Mesenchymal stem cell (in vitro differentiated cells and primary cell): Measurements from ENCODE around the gene RRAS2.

Experiments used
- DNase-seq: peaks from one replicate; pipeline ENCODE4 v3.0.0-alpha.2; 2013
- H2AFZ ChIP-seq: one replicate; pipeline ENCODE4 v1.6.1; 2013; ENCODE audit warnings: low read depth, mild to moderate bottlenecking, control low read depth, inconsistent platforms, low read length, moderate library complexity
- H2AK5ac ChIP-seq: 2 replicates; pipeline ENCODE4 v1.6.1; 2013; ENCODE audit warnings: low read length, moderate library complexity, mild to moderate bottlenecking, inconsistent platforms; ENCODE audit not compliant: severe bottlenecking
- H2BK120ac ChIP-seq: one replicate; pipeline ENCODE4 v1.6.1; 2013; ENCODE audit warnings: low read depth, mild to moderate bottlenecking, inconsistent platforms, low read length, moderate library complexity
- H2BK12ac ChIP-seq, 2 experiments: one replicate each; pipeline ENCODE4 v1.6.1; 2013; ENCODE audit warnings: inconsistent platforms in 2 of 2, low read length in 2 of 2, mild to moderate bottlenecking in 2 of 2, moderate library complexity in 2 of 2, control low read depth in 1 of 2
- H2BK15ac ChIP-seq: one replicate; pipeline ENCODE4 v1.6.1; 2013; ENCODE audit warnings: mild to moderate bottlenecking, low read depth, inconsistent platforms; ENCODE audit not compliant: poor library complexity, severe bottlenecking
- H2BK5ac ChIP-seq: 2 replicates; pipeline ENCODE4 v1.6.1; 2013; ENCODE audit warnings: low read depth, mild to moderate bottlenecking, low read length, control low read depth, inconsistent platforms; ENCODE audit not compliant: poor library complexity, severe bottlenecking
- H3K14ac ChIP-seq, 2 experiments: one replicate each; pipeline ENCODE4 v1.6.1; 2013; ENCODE audit warnings: inconsistent platforms in 2 of 2, low read length in 2 of 2, control low read depth in 1 of 2, mild to moderate bottlenecking in 1 of 2, moderate library complexity in 1 of 2
- H3K18ac ChIP-seq, 2 experiments: one replicate each; pipeline ENCODE4 v1.6.1; 2013; ENCODE audit warnings: inconsistent platforms in 2 of 2, low read length in 2 of 2, control low read depth in 1 of 2, low read depth in 1 of 2, mild to moderate bottlenecking in 1 of 2
- H3K23ac ChIP-seq, 2 experiments: one replicate each; pipeline ENCODE4 v1.6.1; 2013; ENCODE audit warnings: inconsistent platforms in 2 of 2, low read length in 2 of 2, mild to moderate bottlenecking in 2 of 2, moderate library complexity in 2 of 2, control low read depth in 1 of 2
- H3K27ac ChIP-seq: 2 replicates; pipeline ENCODE4 v1.5.1; 2013; ENCODE audit warnings: mild to moderate bottlenecking, moderate library complexity, low read length, control low read depth, inconsistent platforms; ENCODE audit not compliant: poor library complexity, severe bottlenecking
- H3K27me3 ChIP-seq, 2 experiments: 2 replicates each; pipeline versions ENCODE4 v1.6.1 to v1.7.0; 2013; ENCODE audit warnings: low read length in 2 of 2, mild to moderate bottlenecking in 2 of 2, moderate library complexity in 2 of 2, control low read depth in 1 of 2, inconsistent platforms in 1 of 2; ENCODE audit not compliant: control insufficient read depth in 1 of 2, insufficient read depth in 1 of 2
- H3K36me3 ChIP-seq, 2 experiments: 2 replicates each; pipeline versions ENCODE4 v1.6.1 to v1.7.0; 2013; ENCODE audit warnings: low read length in 2 of 2, control low read depth in 1 of 2, inconsistent platforms in 1 of 2, low read depth in 1 of 2, mild to moderate bottlenecking in 1 of 2; ENCODE audit not compliant: insufficient read depth in 2 of 2, control insufficient read depth in 1 of 2
- H3K4ac ChIP-seq, 2 experiments: one replicate each; pipeline ENCODE4 v1.6.1; 2013; ENCODE audit warnings: inconsistent platforms in 2 of 2, low read length in 2 of 2, mild to moderate bottlenecking in 2 of 2, moderate library complexity in 2 of 2, control low read depth in 1 of 2, low read depth in 1 of 2
- H3K4me1 ChIP-seq: 2 replicates; pipeline ENCODE4 v1.6.1; 2013; ENCODE audit warnings: low read depth, low read length, control low read depth; ENCODE audit not compliant: control insufficient read depth, insufficient read depth
- H3K4me2 ChIP-seq: 2 replicates; pipeline ENCODE4 v1.6.1; 2013; ENCODE audit warnings: low read length, mild to moderate bottlenecking, inconsistent platforms; ENCODE audit not compliant: poor library complexity, severe bottlenecking
- H3K4me3 ChIP-seq, 2 experiments: 2 replicates each; pipeline versions ENCODE4 v1.5.1 to v1.7.0; 2013; ENCODE audit warnings: low read length in 2 of 2, mild to moderate bottlenecking in 2 of 2, control low read depth in 1 of 2, low read depth in 1 of 2; ENCODE audit not compliant: insufficient read depth in 1 of 2
- H3K79me1 ChIP-seq: replicated peaks from 2 replicates; pipeline ENCODE4 v1.6.1; 2013; ENCODE audit warnings: mild to moderate bottlenecking, control low read depth, low read length, inconsistent platforms; ENCODE audit not compliant: poor library complexity, severe bottlenecking
- H3K9ac ChIP-seq: 2 replicates; pipeline ENCODE4 v1.7.0; 2013; ENCODE audit warnings: mild to moderate bottlenecking, low read length, moderate library complexity
- H3K9me3 ChIP-seq: 2 replicates; pipeline ENCODE4 v1.7.0; 2013; ENCODE audit warnings: mild to moderate bottlenecking, low read length; ENCODE audit not compliant: control insufficient read depth
- H4K8ac ChIP-seq: one replicate; pipeline ENCODE4 v1.6.1; 2013; ENCODE audit warnings: inconsistent platforms, mild to moderate bottlenecking, low read length, moderate library complexity
- H4K91ac ChIP-seq: one replicate; pipeline ENCODE4 v1.6.1; 2013; ENCODE audit warnings: mild to moderate bottlenecking, low read length, inconsistent platforms
- WGBS: methylation state at CpG from one replicate; pipeline ENCODE4 v1.1.7; 2013; ENCODE audit warnings: mixed read lengths; 5-methylcytosine and 5-hydroxymethylcytosine counted together

Gene RRAS2

DNA sequence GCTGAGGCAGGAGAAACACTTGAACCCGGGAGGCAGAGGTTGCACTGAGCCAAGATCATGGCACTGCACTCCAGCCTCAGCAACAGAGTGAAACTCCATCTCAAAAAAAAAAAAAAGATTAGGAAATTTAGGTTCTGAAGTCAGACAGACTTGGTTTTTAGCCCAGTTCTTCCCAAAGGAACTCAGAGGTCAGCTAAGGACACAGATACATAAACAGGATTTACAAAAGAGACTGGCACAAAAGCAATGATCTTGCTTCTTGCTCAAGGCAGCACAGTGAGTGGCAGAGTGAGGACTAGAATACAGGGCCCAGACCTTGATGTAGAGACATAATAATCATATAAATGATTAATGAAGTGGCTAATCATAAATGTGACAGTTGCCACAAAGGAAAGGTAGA, 25.4 kb upstream of the RRAS2 start:
- no peak overlapping the region for H2AK5ac ChIP-seq
- no peak overlapping the region for H3K27ac ChIP-seq
- no peak overlapping the region for H2BK5ac ChIP-seq
- no peak overlapping the region for H3K18ac ChIP-seq
- no peak overlapping the region for H2BK15ac ChIP-seq
- WGBS, result 100% methylated on average over 1 of the region's 1 CpG
- H3K4ac ChIP-seq, result no peak overlapping the region
- no peak overlapping the region for H3K23ac ChIP-seq
- no peaks in the 10 kb centered on the region for H3K79me1 ChIP-seq
- no peak overlapping the region for H4K91ac ChIP-seq
- H2AFZ ChIP-seq, result no peak overlapping the region
- no peaks in the 10 kb centered on the region for H3K36me3 ChIP-seq
- no peak overlapping the region for H3K14ac ChIP-seq
- H2BK120ac ChIP-seq, result no peak overlapping the region
- no peak overlapping the region for H3K9ac ChIP-seq
- no peak overlapping the region for H4K8ac ChIP-seq
- no peak overlapping the region for H3K4me3 ChIP-seq
- H2BK12ac ChIP-seq, result no peak overlapping the region
- H3K4me1 ChIP-seq, result peaks cover 4% of the 10 kb centered on the region
- H3K27me3 ChIP-seq, result no peaks in the 10 kb centered on the region
- peak; percentile 44 for DNase-seq
- H3K9me3 ChIP-seq, result no peaks in the 10 kb centered on the region
- no peak overlapping the region for H3K4me2 ChIP-seq

DNA sequence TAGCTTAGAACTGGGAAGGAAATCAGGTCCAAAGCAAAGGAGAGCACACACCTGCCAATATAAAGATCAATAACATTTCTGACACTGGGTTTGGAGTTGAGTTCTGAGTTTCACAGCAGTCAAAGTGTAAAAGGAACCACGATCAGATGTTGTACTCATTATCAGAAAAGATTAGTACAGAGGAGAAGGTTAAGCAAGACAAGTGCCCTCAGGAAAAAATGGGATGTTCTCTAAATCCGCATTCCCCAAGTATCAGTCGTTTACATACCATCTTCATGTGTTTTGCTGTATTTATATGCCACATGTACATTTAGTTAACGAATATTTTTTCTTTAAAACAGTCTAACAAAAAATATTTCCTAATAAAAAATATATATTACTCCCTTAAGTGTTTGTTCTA, 23.0 kb upstream of the RRAS2 start:
- 90% methylated on average over 2 of the region's 4 CpGs for WGBS
- Histone ChIP-seq H2BK15ac (no peak overlapping the region), H3K4me3 (peak overlapping the region in 1 of 2 experiments; percentile 70), H3K79me1 (no peaks in the 10 kb centered on the region), H3K36me3 (no peaks in the 10 kb centered on the region), H3K4ac (no peak overlapping the region), H3K27ac (no peak overlapping the region), H4K8ac (no peak overlapping the region), H2AK5ac (no peak overlapping the region), H3K14ac (no peak overlapping the region), H3K4me1 (peaks cover 3% of the 10 kb centered on the region), H3K9me3 (no peaks in the 10 kb centered on the region), H4K91ac (no peak overlapping the region), H2AFZ (no peak overlapping the region), H2BK120ac (no peak overlapping the region), H3K23ac (no peak overlapping the region), H3K18ac (no peak overlapping the region), H3K27me3 (no peaks in the 10 kb centered on the region), H2BK5ac (no peak overlapping the region), H2BK12ac (no peak overlapping the region), H3K4me2 (no peak overlapping the region), H3K9ac (peak overlapping the region; percentile 86)
- DNase-seq, result no peak

DNA sequence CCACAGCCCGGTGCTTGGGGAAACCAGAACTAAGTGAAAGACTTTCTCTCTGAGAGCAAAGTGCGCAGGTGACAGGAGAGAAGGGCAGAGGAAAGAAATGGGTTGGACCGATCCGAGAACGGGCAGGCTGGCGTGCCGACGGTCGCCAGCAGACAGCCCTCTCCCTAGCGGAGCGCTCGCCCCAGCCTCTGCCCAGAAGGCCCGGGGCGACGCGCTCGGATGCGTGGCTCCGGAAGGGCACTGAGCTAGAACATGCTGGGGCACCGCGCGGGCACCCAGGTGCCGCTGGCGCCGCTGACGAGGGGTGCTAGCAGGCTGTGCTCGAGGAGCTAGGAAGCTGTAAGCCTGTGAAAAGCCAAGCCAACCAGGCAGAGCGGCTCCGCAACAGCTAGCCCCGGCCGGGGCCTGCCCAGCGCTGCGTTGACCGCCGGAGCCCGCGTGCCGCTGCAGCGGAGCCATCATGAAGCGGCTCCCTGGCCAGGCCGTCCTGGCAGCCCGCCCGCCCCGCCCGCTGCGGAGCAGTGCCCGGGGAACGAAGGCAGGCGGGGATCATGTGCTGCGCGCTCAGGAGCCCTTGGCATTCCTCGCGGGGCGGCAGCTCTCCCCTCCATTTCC, 22.1 kb upstream of the RRAS2 start:
- Histone ChIP-seq H4K91ac (peak overlapping the region; percentile 64), H3K27me3 (no peaks in the 10 kb centered on the region), H3K27ac (peak overlapping the region; percentile 55), H3K18ac (peak overlapping the region; percentile 58 to 62), H3K9me3 (no peaks in the 10 kb centered on the region), H2BK12ac (peak overlapping the region; percentile 16 to 75), H3K9ac (peak overlapping the region; percentile 86), H3K79me1 (no peaks in the 10 kb centered on the region), H3K4me3 (peak overlapping the region; percentile 58 to 70), H4K8ac (peak overlapping the region; percentile 57), H3K23ac (peak overlapping the region in 1 of 2 experiments; percentile 10), H3K4me2 (peak overlapping the region; percentile 69), H3K14ac (peak overlapping the region in 1 of 2 experiments; percentile 78), H3K4me1 (peaks cover 2% of the 10 kb centered on the region), H3K36me3 (no peaks in the 10 kb centered on the region), H2AK5ac (no peak overlapping the region), H2BK120ac (peak overlapping the region; percentile 13), H2BK5ac (no peak overlapping the region), H2AFZ (peak overlapping the region; percentile 83), H2BK15ac (peak overlapping the region; percentile 62), H3K4ac (peak overlapping the region; percentile 24 to 73)
- peak; percentile 65 for DNase-seq
- under 1% methylated on average over 47 of the region's 54 CpGs for WGBS

DNA sequence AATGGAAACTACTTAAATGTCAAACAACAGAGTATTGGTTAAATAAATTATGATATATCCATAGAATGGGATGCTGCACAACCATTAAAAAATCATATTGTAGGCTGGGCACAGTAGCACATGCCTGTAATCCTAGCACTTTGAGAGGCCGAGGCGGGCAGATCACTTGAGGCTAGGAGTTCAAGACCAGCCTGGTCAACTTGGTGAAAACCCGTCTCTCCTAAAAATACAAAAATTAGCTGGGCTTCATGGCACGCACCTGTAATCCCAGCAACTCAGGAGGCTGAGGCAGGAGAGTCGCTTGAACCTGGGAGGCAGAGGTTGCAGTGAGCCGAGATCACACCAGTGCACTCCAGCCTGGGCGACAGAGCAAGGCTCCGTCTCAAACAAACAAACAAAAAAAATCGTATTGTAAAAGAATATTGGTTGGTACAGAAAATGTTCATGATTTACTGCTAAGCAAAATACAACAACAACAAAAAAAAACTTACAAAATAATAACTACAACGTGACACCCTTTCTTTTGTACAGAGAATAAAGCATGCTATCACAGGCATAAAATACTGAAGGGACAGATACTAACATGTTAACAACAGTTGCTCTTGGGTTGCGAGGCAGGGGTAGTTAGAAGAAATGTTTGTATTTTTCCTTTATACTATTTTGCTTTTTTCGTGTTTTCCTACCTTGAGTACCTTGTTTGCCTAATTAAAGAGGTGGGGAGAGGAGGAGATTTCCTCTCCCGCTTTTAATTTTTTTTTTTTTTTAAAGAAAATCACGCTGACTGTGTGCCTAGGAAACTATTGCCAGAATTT, 21.3 kb upstream of the RRAS2 start:
- peaks cover 2% of the 10 kb centered on the region for H3K4me1 ChIP-seq
- no peak overlapping the region for H3K18ac ChIP-seq
- H4K91ac ChIP-seq, result no peak overlapping the region
- no peak overlapping the region for H2BK12ac ChIP-seq
- H2BK15ac ChIP-seq, result no peak overlapping the region
- DNase-seq, result no peak
- no peak overlapping the region for H3K23ac ChIP-seq
- peak overlapping the region in 1 of 2 experiments; percentile 70 for H3K4me3 ChIP-seq
- H2BK5ac ChIP-seq, result no peak overlapping the region
- H3K4ac ChIP-seq, result no peak overlapping the region
- no peak overlapping the region for H4K8ac ChIP-seq
- H3K9ac ChIP-seq, result peak overlapping the region; percentile 86
- peak overlapping the region; percentile 55 for H3K27ac ChIP-seq
- H3K36me3 ChIP-seq, result no peaks in the 10 kb centered on the region
- H3K9me3 ChIP-seq, result no peaks in the 10 kb centered on the region
- H3K4me2 ChIP-seq, result peak overlapping the region; percentile 69
- no peak overlapping the region for H2AFZ ChIP-seq
- 92% methylated on average over 8 of the region's 14 CpGs for WGBS
- no peak overlapping the region for H2AK5ac ChIP-seq
- H3K14ac ChIP-seq, result no peak overlapping the region
- no peaks in the 10 kb centered on the region for H3K27me3 ChIP-seq
- H3K79me1 ChIP-seq, result no peaks in the 10 kb centered on the region
- H2BK120ac ChIP-seq, result no peak overlapping the region
